GM18858 (cell line): ENCODE measurements around the gene BTBD9.
"Not testable (repeated sequence)": the region's sequence is repeated elsewhere in the genome, so short reads cannot be mapped to it uniquely, and the experiment has no call there.

Experiments
- ATAC-seq: cut with Tn5 transposase; IDR thresholded peaks from one replicate; pipeline ENCODE4 v1.9.1; 2021; ENCODE audit not compliant: unreplicated experiment

Gene BTBD9

GRCh38 chr6:38134704-38135088, 505.0 kb downstream of the BTBD9 start:
- ATAC-seq = no peak

- ATAC-seq = no peak
Observed at GRCh38 chr6:38133932-38134703, 505.6 kb downstream of the BTBD9 start.

GRCh38 chr6:38131527-38131965, 508.2 kb downstream of the BTBD9 start:
- ATAC-seq = no peak

- ATAC-seq = no peak
Observed at GRCh38 chr6:38127284-38127683, 512.4 kb downstream of the BTBD9 start.

GRCh38 chr6:38124224-38124926, 515.4 kb downstream of the BTBD9 start:
- ATAC-seq = not testable (repeated sequence)

- no peak for ATAC-seq
Observed at GRCh38 chr6:38119516-38119915, 520.2 kb downstream of the BTBD9 start.

GRCh38 chr6:38118791-38119365, 520.9 kb downstream of the BTBD9 start:
- no peak for ATAC-seq
